Neural progenitor cell (in vitro differentiated cells): ENCODE results near the gene SUMF1.

Source experiments
- CTCF ChIP-seq: fragments of 200-600 bp; sonication (generic); IDR thresholded peaks from 2 replicates; pipeline ENCODE4 v1.5.1; 2017; ENCODE audit warnings: antibody characterized with exemption, mild to moderate bottlenecking
- EZH2phosphoT487 ChIP-seq: fragments of 200-600 bp; sonication (generic); IDR thresholded peaks from 2 replicates; pipeline ENCODE4 v1.6.1; 2017; ENCODE audit warnings: antibody characterized with exemption

- no peak for TF ChIP-seq CTCF
- TF ChIP-seq EZH2phosphoT487 = no peak
Observed at GRCh38 chr3:4501437-4501836, 34.4 kb upstream of the SUMF1 start.
